Activated naive CD4-positive, alpha-beta T cell treated with anti-CD3 and anti-CD28 coated beads, Interleukin-2, amount 50 U/mL, for 24 hours (primary cell): Measurements from ENCODE around the gene LRRN4.

Source experiments
- H3K27ac Mint-ChIP-seq: one replicate; pipeline ENCODE4 v1.8.0; 2021; ENCODE audit warnings: mild to moderate bottlenecking, mixed read lengths
- H3K27me3 Mint-ChIP-seq: one replicate; pipeline ENCODE4 v1.8.0; 2021; ENCODE audit warnings: mixed read lengths
- H3K36me3 Mint-ChIP-seq: one replicate; pipeline ENCODE4 v1.8.0; 2021; ENCODE audit warnings: mixed read lengths
- H3K4me1 Mint-ChIP-seq: one replicate; pipeline ENCODE4 v1.8.0; 2021; ENCODE audit warnings: mixed read lengths
- H3K4me3 Mint-ChIP-seq: one replicate; pipeline ENCODE4 v1.8.0; 2021; ENCODE audit warnings: mild to moderate bottlenecking, mixed read lengths
- H3K9me3 Mint-ChIP-seq: one replicate; pipeline ENCODE4 v1.8.0; 2021; ENCODE audit warnings: mixed read lengths

Gene LRRN4

GRCh38 chr20:6026051-6026450 lies 27.8 kb downstream of the LRRN4 start:
- no peak overlapping the region for H3K27ac Mint-ChIP-seq
- no peak overlapping the region for H3K4me3 Mint-ChIP-seq
- H3K9me3 Mint-ChIP-seq = no peaks in the 10 kb centered on the region
- H3K4me1 Mint-ChIP-seq = peaks cover 53% of the 10 kb centered on the region
- no peaks in the 10 kb centered on the region for H3K27me3 Mint-ChIP-seq
- peaks cover 35% of the 10 kb centered on the region for H3K36me3 Mint-ChIP-seq

GRCh38 chr20:6024768-6025167 lies 29.1 kb downstream of the LRRN4 start:
- no peak overlapping the region for H3K27ac Mint-ChIP-seq
- H3K4me3 Mint-ChIP-seq = no peak overlapping the region

GRCh38 chr20:6017880-6018279 lies 36.0 kb downstream of the LRRN4 start:
- H3K4me1 Mint-ChIP-seq = peaks cover 60% of the 10 kb centered on the region

More at GRCh38 chr20:6024768-6025167, 29.1 kb downstream of the LRRN4 start:
- Mint-ChIP-seq H3K9me3 (no peaks in the 10 kb centered on the region), H3K27me3 (no peaks in the 10 kb centered on the region), H3K4me1 (peaks cover 47% of the 10 kb centered on the region), H3K36me3 (peaks cover 36% of the 10 kb centered on the region)

GRCh38 chr20:6017467-6017866 lies 36.4 kb downstream of the LRRN4 start:
- no peak overlapping the region for H3K4me3 Mint-ChIP-seq
- no peaks in the 10 kb centered on the region for H3K27me3 Mint-ChIP-seq
- no peaks in the 10 kb centered on the region for H3K9me3 Mint-ChIP-seq
- no peak overlapping the region for H3K27ac Mint-ChIP-seq
- H3K4me1 Mint-ChIP-seq = peaks cover 61% of the 10 kb centered on the region
- H3K36me3 Mint-ChIP-seq = peaks cover 29% of the 10 kb centered on the region

More at GRCh38 chr20:6017880-6018279, 36.0 kb downstream of the LRRN4 start:
- H3K27me3 Mint-ChIP-seq = no peaks in the 10 kb centered on the region
- no peak overlapping the region for H3K27ac Mint-ChIP-seq
- H3K9me3 Mint-ChIP-seq = no peaks in the 10 kb centered on the region
- peaks cover 31% of the 10 kb centered on the region for H3K36me3 Mint-ChIP-seq
- H3K4me3 Mint-ChIP-seq = no peak overlapping the region

DNA sequence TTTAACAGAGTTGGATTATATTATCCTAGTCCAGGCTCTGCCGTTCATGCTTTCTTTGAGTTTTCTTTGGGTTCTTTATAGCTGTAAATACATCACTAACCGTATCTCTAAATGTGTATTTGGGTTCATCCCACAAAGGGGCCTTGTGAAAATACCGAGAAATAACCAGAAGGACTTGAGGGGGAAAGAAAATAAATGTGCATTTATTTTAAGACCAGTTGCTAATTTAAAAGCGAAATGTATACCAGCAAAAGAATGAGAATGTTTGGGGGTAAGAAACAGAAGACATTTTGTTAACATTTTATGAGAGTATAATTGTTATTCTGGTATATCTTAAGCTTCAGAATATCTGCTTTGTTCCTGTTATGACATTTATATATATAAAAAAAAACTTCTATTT lies 38.9 kb downstream of the LRRN4 start:
- no peaks in the 10 kb centered on the region for H3K9me3 Mint-ChIP-seq
- no peak overlapping the region for H3K27ac Mint-ChIP-seq
- H3K27me3 Mint-ChIP-seq = no peaks in the 10 kb centered on the region
- H3K4me1 Mint-ChIP-seq = peaks cover 61% of the 10 kb centered on the region
- no peak overlapping the region for H3K4me3 Mint-ChIP-seq
- H3K36me3 Mint-ChIP-seq = peaks cover 38% of the 10 kb centered on the region

DNA sequence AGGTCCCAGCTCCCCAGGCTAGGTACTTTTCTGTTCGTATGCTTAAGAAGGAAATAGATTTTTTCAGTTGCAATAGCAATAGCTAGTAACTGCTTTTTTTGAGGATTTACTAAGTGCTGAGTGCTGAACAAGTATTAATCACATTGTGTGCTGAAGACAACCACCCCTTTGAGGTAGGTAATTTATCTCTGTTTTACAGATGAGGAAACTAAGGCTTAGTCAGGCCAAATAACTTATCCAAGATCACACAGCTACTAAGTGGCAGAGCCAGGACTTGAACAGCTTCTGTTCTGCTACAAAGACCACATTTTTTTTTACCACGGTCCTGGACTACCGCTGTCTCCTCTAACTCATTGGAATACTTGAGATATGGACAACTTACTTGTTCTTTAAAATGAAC lies 39.8 kb downstream of the LRRN4 start:
- H3K4me1 Mint-ChIP-seq = peaks cover 61% of the 10 kb centered on the region
- H3K36me3 Mint-ChIP-seq = peaks cover 35% of the 10 kb centered on the region
- no peaks in the 10 kb centered on the region for H3K27me3 Mint-ChIP-seq
- no peaks in the 10 kb centered on the region for H3K9me3 Mint-ChIP-seq
- no peak overlapping the region for H3K4me3 Mint-ChIP-seq
- H3K27ac Mint-ChIP-seq = peak overlapping the region; percentile 47

GRCh38 chr20:6012179-6012578 lies 41.7 kb downstream of the LRRN4 start:
- H3K27ac Mint-ChIP-seq = no peak overlapping the region

GRCh38 chr20:6008254-6008653 lies 45.6 kb downstream of the LRRN4 start:
- H3K4me3 Mint-ChIP-seq = peak overlapping the region; percentile 98
- peaks cover 47% of the 10 kb centered on the region for H3K4me1 Mint-ChIP-seq
- no peak overlapping the region for H3K27ac Mint-ChIP-seq
- H3K36me3 Mint-ChIP-seq = peaks cover 16% of the 10 kb centered on the region
- H3K27me3 Mint-ChIP-seq = no peaks in the 10 kb centered on the region
- no peaks in the 10 kb centered on the region for H3K9me3 Mint-ChIP-seq

More at GRCh38 chr20:6012179-6012578, 41.7 kb downstream of the LRRN4 start:
- Mint-ChIP-seq H3K4me3 (no peak overlapping the region), H3K27me3 (no peaks in the 10 kb centered on the region), H3K9me3 (no peaks in the 10 kb centered on the region), H3K36me3 (peaks cover 32% of the 10 kb centered on the region), H3K4me1 (peaks cover 65% of the 10 kb centered on the region)

DNA sequence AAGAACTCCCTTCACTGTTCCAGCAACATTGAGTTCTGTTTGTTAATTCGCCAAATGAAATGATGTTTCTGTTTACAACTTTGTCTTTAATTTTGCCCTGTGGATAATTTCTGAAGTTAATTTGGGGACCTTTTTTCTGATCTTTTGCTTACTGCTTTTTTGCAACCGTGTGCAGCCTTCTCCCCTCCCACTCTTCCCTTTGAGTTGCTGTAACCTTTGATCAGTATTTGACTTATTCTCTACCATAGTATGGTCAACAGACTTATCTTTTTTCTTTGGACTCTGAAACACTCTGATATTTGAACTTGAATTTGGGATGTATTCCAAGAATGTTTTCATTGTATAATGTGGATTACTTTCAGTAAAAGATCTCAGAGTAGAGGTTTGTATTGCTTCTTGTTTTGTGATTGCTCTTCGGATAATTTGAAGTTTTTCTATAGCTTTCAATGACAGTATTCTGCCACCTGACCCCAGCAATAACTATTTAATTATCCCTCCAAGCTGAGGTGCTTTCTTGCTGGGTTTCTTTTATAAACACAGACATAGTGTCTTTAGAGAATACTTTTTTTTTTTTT lies 46.2 kb downstream of the LRRN4 start:
- Mint-ChIP-seq H3K27ac (peak overlapping the region; percentile 63), H3K36me3 (peaks cover 14% of the 10 kb centered on the region), H3K27me3 (no peaks in the 10 kb centered on the region), H3K9me3 (no peaks in the 10 kb centered on the region), H3K4me3 (peak overlapping the region; percentile 98), H3K4me1 (peaks cover 42% of the 10 kb centered on the region)

- H3K4me3 Mint-ChIP-seq = peak overlapping the region; percentile 98
- peaks cover 10% of the 10 kb centered on the region for H3K36me3 Mint-ChIP-seq
- no peak overlapping the region for H3K27ac Mint-ChIP-seq
- no peaks in the 10 kb centered on the region for H3K27me3 Mint-ChIP-seq
- peaks cover 37% of the 10 kb centered on the region for H3K4me1 Mint-ChIP-seq
- H3K9me3 Mint-ChIP-seq = no peaks in the 10 kb centered on the region
These were observed 46.7 kb downstream of the LRRN4 start for GRCh38 chr20:6007094-6007528.

GRCh38 chr20:6006603-6006949 lies 47.3 kb downstream of the LRRN4 start:
- H3K27me3 Mint-ChIP-seq = no peaks in the 10 kb centered on the region
- H3K9me3 Mint-ChIP-seq = no peaks in the 10 kb centered on the region
- peak overlapping the region; percentile 98 for H3K4me3 Mint-ChIP-seq
- H3K27ac Mint-ChIP-seq = peak overlapping the region; percentile 94
- peaks cover 5% of the 10 kb centered on the region for H3K36me3 Mint-ChIP-seq
- peaks cover 33% of the 10 kb centered on the region for H3K4me1 Mint-ChIP-seq

DNA sequence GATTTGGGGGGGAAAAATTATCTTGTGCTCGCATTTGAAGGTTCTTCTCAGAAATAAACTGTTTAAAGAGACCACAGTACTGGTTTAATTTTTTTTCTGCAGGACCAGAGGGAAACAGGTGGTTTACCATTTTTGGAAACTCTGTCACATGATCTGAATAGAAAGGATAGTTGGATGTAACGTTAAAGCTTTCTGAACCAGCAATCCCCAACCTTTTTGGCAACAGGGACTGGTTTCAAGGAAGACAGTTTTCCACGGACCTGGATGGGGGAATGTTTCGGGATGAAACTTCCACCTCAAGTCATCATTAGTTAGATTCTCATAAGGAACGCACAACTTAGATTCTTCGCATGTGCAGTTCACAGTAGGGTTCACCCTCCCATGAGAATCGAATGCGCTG lies 53.0 kb downstream of the LRRN4 start:
- no peaks in the 10 kb centered on the region for H3K36me3 Mint-ChIP-seq
- peaks cover 30% of the 10 kb centered on the region for H3K4me1 Mint-ChIP-seq
- H3K27me3 Mint-ChIP-seq = no peaks in the 10 kb centered on the region
- H3K27ac Mint-ChIP-seq = no peak overlapping the region
- no peak overlapping the region for H3K4me3 Mint-ChIP-seq
- no peaks in the 10 kb centered on the region for H3K9me3 Mint-ChIP-seq

- Mint-ChIP-seq H3K9me3 (no peaks in the 10 kb centered on the region), H3K4me1 (peaks cover 31% of the 10 kb centered on the region), H3K27me3 (no peaks in the 10 kb centered on the region), H3K27ac (no peak overlapping the region), H3K4me3 (no peak overlapping the region), H3K36me3 (peaks cover 2% of the 10 kb centered on the region)
These were observed 54.1 kb downstream of the LRRN4 start for GRCh38 chr20:5999783-6000182.

GRCh38 chr20:5996765-5997164 lies 57.1 kb downstream of the LRRN4 start:
- peak overlapping the region; percentile 86 for H3K27ac Mint-ChIP-seq
- H3K4me1 Mint-ChIP-seq = peaks cover 29% of the 10 kb centered on the region
- H3K9me3 Mint-ChIP-seq = no peaks in the 10 kb centered on the region
- H3K27me3 Mint-ChIP-seq = no peaks in the 10 kb centered on the region
- no peak overlapping the region for H3K4me3 Mint-ChIP-seq
- peaks cover 2% of the 10 kb centered on the region for H3K36me3 Mint-ChIP-seq

- Mint-ChIP-seq H3K4me1 (peaks cover 21% of the 10 kb centered on the region), H3K27ac (peak overlapping the region; percentile 30), H3K27me3 (no peaks in the 10 kb centered on the region), H3K36me3 (peaks cover 11% of the 10 kb centered on the region), H3K4me3 (no peak overlapping the region), H3K9me3 (no peaks in the 10 kb centered on the region)
These were observed 62.0 kb downstream of the LRRN4 start for GRCh38 chr20:5991623-5992441.

- Mint-ChIP-seq H3K27me3 (no peaks in the 10 kb centered on the region), H3K4me1 (peaks cover 12% of the 10 kb centered on the region), H3K36me3 (peaks cover 11% of the 10 kb centered on the region), H3K4me3 (no peak overlapping the region), H3K9me3 (no peaks in the 10 kb centered on the region), H3K27ac (no peak overlapping the region)
These were observed 62.9 kb downstream of the LRRN4 start for GRCh38 chr20:5990946-5991345.
